Measurements from ENCODE around the gene PDF.
"Not testable (repeated sequence)": the region's sequence is repeated elsewhere in the genome, so short reads cannot be mapped to it uniquely, and the experiment has no call there.

PDF gene

GRCh38 chr16:69330286-69331109 is at the start of gene PDF:
TSS of gene PDF (minus strand) at chr16:69330588. CDS start at chr16:69330570, 18 bp downstream.
- DNase-seq (ENCODE audit: low read depth in 2 of 2) = peak; percentile 78 to 86

- DNase-seq (ENCODE audit: low read depth in 2 of 2) = no peak
Measured at GRCh38 chr16:69378760-69379159, 48.4 kb upstream of the PDF start.

- no peak for DNase-seq (ENCODE audit: low read depth in 2 of 2)
Measured at GRCh38 chr16:69378036-69378435, 47.6 kb upstream of the PDF start.

GRCh38 chr16:69376393-69377059 is 46.1 kb upstream of the PDF start:
- DNase-seq (ENCODE audit: low read depth in 2 of 2) = no peak

- no peak for DNase-seq (ENCODE audit: low read depth in 2 of 2)
Measured at GRCh38 chr16:69373019-69373418, 42.6 kb upstream of the PDF start.

- DNase-seq (ENCODE audit: low read depth in 2 of 2) = no peak
Measured at GRCh38 chr16:69371564-69371963, 41.2 kb upstream of the PDF start.

GRCh38 chr16:69368866-69369265 is 38.5 kb upstream of the PDF start:
- DNase-seq (ENCODE audit: low read depth in 2 of 2) = no peak

GRCh38 chr16:69367980-69368379 is 37.6 kb upstream of the PDF start:
- DNase-seq (ENCODE audit: low read depth in 2 of 2) = no peak

- DNase-seq (ENCODE audit: low read depth in 2 of 2) = peak in 1 of 2 experiments; percentile 14
Measured at GRCh38 chr16:69366431-69366830, 36.0 kb upstream of the PDF start.

GRCh38 chr16:69365901-69366300 is 35.5 kb upstream of the PDF start:
- no peak for DNase-seq (ENCODE audit: low read depth in 2 of 2)

- DNase-seq (ENCODE audit: low read depth in 2 of 2) = no peak
Measured at GRCh38 chr16:69364088-69364487, 33.7 kb upstream of the PDF start.

- DNase-seq (ENCODE audit: low read depth in 2 of 2) = no peak
Measured at GRCh38 chr16:69363281-69363717, 32.9 kb upstream of the PDF start.

GRCh38 chr16:69360070-69360469 is 29.7 kb upstream of the PDF start:
- DNase-seq (ENCODE audit: low read depth in 2 of 2) = not testable (repeated sequence)

GRCh38 chr16:69351309-69352027 is 21.1 kb upstream of the PDF start, which contains the start of gene TMED6:
TSS of gene TMED6 (minus strand) at chr16:69351786. CDS start at chr16:69351753, 33 bp downstream.
- no peak for DNase-seq (ENCODE audit: low read depth in 2 of 2)

GRCh38 chr16:69350536-69351133 is 20.2 kb upstream of the PDF start:
- DNase-seq (ENCODE audit: low read depth in 2 of 2) = no peak

GRCh38 chr16:69349536-69349935 is 19.1 kb upstream of the PDF start:
- no peak for DNase-seq (ENCODE audit: low read depth in 2 of 2)

GRCh38 chr16:69348222-69348621 is 17.8 kb upstream of the PDF start:
- DNase-seq (ENCODE audit: low read depth in 2 of 2) = no peak

- no peak for DNase-seq (ENCODE audit: low read depth in 2 of 2)
Measured at GRCh38 chr16:69346683-69347082, 16.3 kb upstream of the PDF start.

- no peak for DNase-seq (ENCODE audit: low read depth in 2 of 2)
Measured at GRCh38 chr16:69345923-69346322, 15.5 kb upstream of the PDF start.

GRCh38 chr16:69344171-69344570 is 13.8 kb upstream of the PDF start:
- DNase-seq (ENCODE audit: low read depth in 2 of 2) = no peak

- peak in 1 of 2 experiments; percentile 33 for DNase-seq (ENCODE audit: low read depth in 2 of 2)
Measured at GRCh38 chr16:69340095-69340644, 9.8 kb upstream of the PDF start.

All from stimulated activated CD4-positive, alpha-beta T cell treated with anti-CD3 and anti-CD28 coated beads, Interleukin-12 subunit alpha, Interleukin-12 subunit beta, amount 100 ng/mL, for 24 hours (primary cell).